ENCODE measurements around the gene C2. TPM values are rescaled to one million over a fixed set of nuclear protein-coding genes. Genes with fewer than 3 reads are reported as not detected.

The C2 gene
- total RNA-seq, result 0.07 and 0.63 TPM in 2 replicates

GRCh38 chr6:31927242-31927862 is at the start of gene C2:
C2 (plus strand) TSS chr6:31927717; CDS start chr6:31927753, 36 bp downstream.
- H3K4me3 ChIP-seq (ENCODE audit: low read depth, low read length), result no peak within 1 kb of the TSS
- TF ChIP-seq CTCF (IDR thresholded peaks at IDR 0.05; ENCODE audit: insufficient read depth, low read length, poor library complexity, severe bottlenecking), result no peak

GRCh38 chr6:31878222-31878621 is 49.3 kb upstream of the C2 start:
- Histone ChIP-seq H3K36me3 (ENCODE audit: control insufficient read depth, insufficient read depth, low read length) (peaks cover 5% of the 10 kb centered on the region), H3K27me3 (ENCODE audit: control insufficient read depth, insufficient read depth, low read length) (no peaks in the 10 kb centered on the region), H3K4me3 (ENCODE audit: low read depth, low read length) (no peak overlapping the region)
- no peak for TF ChIP-seq CTCF (IDR thresholded peaks at IDR 0.05; ENCODE audit: insufficient read depth, low read length, poor library complexity, severe bottlenecking)
- no peak for DNase-seq (ENCODE audit: low read depth)

More at GRCh38 chr6:31927242-31927862, at the start of gene C2:
- Histone ChIP-seq H3K36me3 (ENCODE audit: control insufficient read depth, insufficient read depth, low read length) (no peaks in the 10 kb centered on the region), H3K27me3 (ENCODE audit: control insufficient read depth, insufficient read depth, low read length) (peaks cover 5% of the 10 kb centered on the region)
- no peak for DNase-seq (ENCODE audit: low read depth)

- Histone ChIP-seq H3K4me3 (ENCODE audit: low read depth, low read length) (peak within 1 kb of the TSS; percentile 20), H3K36me3 (ENCODE audit: control insufficient read depth, insufficient read depth, low read length) (peaks cover 5% of the 10 kb centered on the region), H3K27me3 (ENCODE audit: control insufficient read depth, insufficient read depth, low read length) (no peaks in the 10 kb centered on the region)
- no peak for DNase-seq (ENCODE audit: low read depth)
- no peak for TF ChIP-seq CTCF (IDR thresholded peaks at IDR 0.05; ENCODE audit: insufficient read depth, low read length, poor library complexity, severe bottlenecking)
Observed at GRCh38 chr6:31878726-31879125, 48.8 kb upstream of the C2 start, which contains the start of gene SLC44A4. SLC44A4 (minus strand) TSS chr6:31878997; CDS start chr6:31878980, 17 bp downstream.

- no peak overlapping the region for H3K4me3 ChIP-seq (ENCODE audit: low read depth, low read length)
- TF ChIP-seq CTCF (IDR thresholded peaks at IDR 0.05; ENCODE audit: insufficient read depth, low read length, poor library complexity, severe bottlenecking), result no peak
- peaks cover 5% of the 10 kb centered on the region for H3K36me3 ChIP-seq (ENCODE audit: control insufficient read depth, insufficient read depth, low read length)
- DNase-seq (ENCODE audit: low read depth), result no peak
- H3K27me3 ChIP-seq (ENCODE audit: control insufficient read depth, insufficient read depth, low read length), result no peaks in the 10 kb centered on the region
Observed at GRCh38 chr6:31879143-31879542, 48.4 kb upstream of the C2 start.

GRCh38 chr6:31879901-31880300 is 47.6 kb upstream of the C2 start:
- no peak for TF ChIP-seq CTCF (IDR thresholded peaks at IDR 0.05; ENCODE audit: insufficient read depth, low read length, poor library complexity, severe bottlenecking)
- peaks cover 5% of the 10 kb centered on the region for H3K36me3 ChIP-seq (ENCODE audit: control insufficient read depth, insufficient read depth, low read length)
- H3K4me3 ChIP-seq (ENCODE audit: low read depth, low read length), result no peak overlapping the region
- H3K27me3 ChIP-seq (ENCODE audit: control insufficient read depth, insufficient read depth, low read length), result no peaks in the 10 kb centered on the region
- no peak for DNase-seq (ENCODE audit: low read depth)

GRCh38 chr6:31880616-31881015 is 46.9 kb upstream of the C2 start:
- no peak for DNase-seq (ENCODE audit: low read depth)
- peaks cover 5% of the 10 kb centered on the region for H3K36me3 ChIP-seq (ENCODE audit: control insufficient read depth, insufficient read depth, low read length)
- no peaks in the 10 kb centered on the region for H3K27me3 ChIP-seq (ENCODE audit: control insufficient read depth, insufficient read depth, low read length)
- H3K4me3 ChIP-seq (ENCODE audit: low read depth, low read length), result no peak overlapping the region
- no peak for TF ChIP-seq CTCF (IDR thresholded peaks at IDR 0.05; ENCODE audit: insufficient read depth, low read length, poor library complexity, severe bottlenecking)

All from kidney epithelial cell (primary cell).